Neural cell (in vitro differentiated cells): ENCODE measurements around the gene PCDHB1. TPM values are rescaled to one million over a fixed set of nuclear protein-coding genes. Genes with fewer than 3 reads are reported as not detected.

Experiments
- H2AFZ ChIP-seq: fragments of 200-600, 300-800 bp; sonication (generic), shearing (Covaris generic); 2 replicates; pipeline ENCODE4 v1.6.0; 2014; ENCODE audit warnings: low read depth, mild to moderate bottlenecking, antibody characterized with exemption, low read length, moderate library complexity
- H3F3A ChIP-seq: fragments of 200-600 bp; shearing (Covaris generic); 2 replicates; pipeline ENCODE4 v1.6.1; 2016; ENCODE audit warnings: mild to moderate bottlenecking, moderate library complexity, mixed read lengths, antibody characterized with exemption, low read length; ENCODE audit not compliant: insufficient read depth, poor library complexity, severe bottlenecking
- H3K27ac ChIP-seq: fragments of 200-600, 300-800 bp; sonication (generic), shearing (Covaris generic); 2 replicates; pipeline ENCODE4 v1.5.1; 2014; ENCODE audit warnings: mild to moderate bottlenecking, low read length, moderate library complexity
- H3K27me3 ChIP-seq: fragments of 300-800, 200-600 bp; sonication (generic), shearing (Covaris generic); 2 replicates; pipeline ENCODE4 v1.6.0; 2014; ENCODE audit warnings: mild to moderate bottlenecking, low read depth, low read length, moderate library complexity; ENCODE audit not compliant: insufficient read depth
- H3K36me3 ChIP-seq: fragments of 300-800, 200-600 bp; sonication (generic), shearing (Covaris generic); 2 replicates; pipeline ENCODE4 v1.5.1; 2014; ENCODE audit warnings: mild to moderate bottlenecking, antibody characterized with exemption, low read length, moderate library complexity; ENCODE audit not compliant: insufficient read depth
- H3K4me2 ChIP-seq: fragments of 300-800, 200-600 bp; sonication (generic), shearing (Covaris generic); 2 replicates; pipeline ENCODE4 v1.6.0; 2014; ENCODE audit warnings: mild to moderate bottlenecking, low read length
- H3K4me3 ChIP-seq: fragments of 300-800, 200-600 bp; sonication (generic), shearing (Covaris generic); 2 replicates; pipeline ENCODE4 v1.5.1; 2014; ENCODE audit warnings: mild to moderate bottlenecking, low read length, moderate library complexity
- H3K79me2 ChIP-seq: fragments of 200-600 bp; shearing (Covaris generic); replicated peaks from 2 replicates; pipeline ENCODE4 v1.6.0; 2014; ENCODE audit warnings: mild to moderate bottlenecking, low read length, moderate library complexity; ENCODE audit not compliant: insufficient read depth
- H3K9ac ChIP-seq: fragments of 300-800, 200-600 bp; sonication (generic), shearing (Covaris generic); 2 replicates; pipeline ENCODE4 v1.6.1; 2016; ENCODE audit warnings: mild to moderate bottlenecking, low read length, mixed read lengths
- H3K9me2 ChIP-seq: fragments of 200-600 bp; shearing (Covaris generic); 2 replicates; pipeline ENCODE4 v1.6.1; 2016; ENCODE audit warnings: mild to moderate bottlenecking, low read length, mixed read lengths; ENCODE audit not compliant: insufficient read depth
- H3K9me3 ChIP-seq: fragments of 200-600, 300-800 bp; sonication (generic), shearing (Covaris generic); 2 replicates; pipeline ENCODE4 v1.6.1; 2016; ENCODE audit warnings: mild to moderate bottlenecking, mixed run types, low read length, moderate library complexity, mixed read lengths
- H4K20me1 ChIP-seq: fragments of 200-600 bp; shearing (Covaris generic); 2 replicates; pipeline ENCODE4 v1.6.1; 2016; ENCODE audit warnings: mild to moderate bottlenecking, mixed run types; ENCODE audit not compliant: insufficient read depth
- EP300 ChIP-seq: fragments of 450-650 bp; conservative IDR thresholded peaks from 2 replicates; pipeline ENCODE4 v1.6.1; 2014; ENCODE audit warnings: antibody characterized with exemption, mild to moderate bottlenecking, moderate library complexity; ENCODE audit not compliant: poor library complexity, severe bottlenecking
- EZH2 ChIP-seq: fragments of 200-600, 300-800 bp; shearing (Covaris generic), sonication (generic); IDR thresholded peaks from 2 replicates; pipeline ENCODE4 v1.6.1; 2014; ENCODE audit warnings: antibody characterized with exemption, low read length, borderline replicate concordance, mild to moderate bottlenecking; ENCODE audit not compliant: insufficient read depth, poor library complexity, severe bottlenecking
- MXI1 ChIP-seq: fragments of 450-650 bp; conservative IDR thresholded peaks from 2 replicates; pipeline ENCODE4 v1.6.1; 2014; ENCODE audit warnings: antibody characterized with exemption, mild to moderate bottlenecking; ENCODE audit not compliant: poor library complexity, severe bottlenecking
- POLR2AphosphoS5 ChIP-seq: IDR thresholded peaks from 2 replicates; pipeline ENCODE4 v1.6.1; 2012
- RAD21 ChIP-seq: fragments of 450-650 bp; conservative IDR thresholded peaks from 2 replicates; pipeline ENCODE4 v1.6.1; 2014; ENCODE audit warnings: antibody characterized with exemption, mild to moderate bottlenecking, moderate library complexity
- SMC3 ChIP-seq: fragments of 450-650 bp; conservative IDR thresholded peaks from 2 replicates; pipeline ENCODE4 v1.6.1; 2014; ENCODE audit warnings: antibody characterized with exemption, mild to moderate bottlenecking, moderate library complexity; ENCODE audit not compliant: poor library complexity
- TAF1 ChIP-seq: IDR thresholded peaks from 2 replicates; pipeline ENCODE4 v1.6.1; 2012; ENCODE audit warnings: low read depth
- polyA plus RNA-seq: library from polyadenylated mRNA; depleted of rRNA; stranded (reverse); fragments of >200 nt; gene quantifications from 2 replicates; pipeline ENCODE4 v1.2.3, GENCODE V29; 2014
- TF ChIP-seq, protein P1 (sequence below): IDR thresholded peaks from 2 replicates; pipeline ENCODE4 v1.6.1; 2012; ENCODE audit warnings: borderline replicate concordance
- TF ChIP-seq, protein P2 (sequence below): fragments of 450-650 bp; IDR thresholded peaks from 2 replicates; pipeline ENCODE4 v1.5.1; 2014; ENCODE audit warnings: antibody characterized with exemption, mild to moderate bottlenecking, moderate library complexity; ENCODE audit not compliant: poor library complexity, severe bottlenecking

Gene PCDHB1
- polyA plus RNA-seq, 1 donor from 2014 or later, result 0.10 TPM

DNA sequence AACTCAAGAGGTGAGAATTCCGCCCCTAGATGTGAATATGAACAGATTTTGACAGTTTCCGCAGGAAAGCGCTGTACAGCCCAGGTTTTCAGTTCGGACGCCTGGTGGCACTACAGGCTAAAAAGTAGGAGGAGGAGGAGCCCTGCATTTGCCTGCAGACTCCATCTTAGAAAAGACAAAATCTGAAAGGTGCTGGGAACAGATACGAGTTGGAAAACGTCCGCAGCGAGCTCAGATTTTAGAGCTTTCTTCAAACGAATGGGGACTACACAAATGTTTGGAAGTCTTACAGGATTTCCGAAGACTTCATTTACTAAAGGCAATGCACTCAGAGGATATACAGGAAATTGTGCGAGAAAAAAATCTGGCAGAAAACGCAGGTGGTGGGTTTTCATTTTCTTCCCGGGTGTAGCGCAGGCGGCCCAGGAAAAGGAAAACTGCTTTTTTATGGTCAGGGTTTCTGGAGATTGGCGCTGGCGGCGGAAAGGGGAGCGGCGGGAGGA lies 33.4 kb downstream of the PCDHB1 start:
- Histone ChIP-seq H3K27ac (no peak overlapping the region), H4K20me1 (no peaks in the 10 kb centered on the region), H2AFZ (no peak overlapping the region), H3K36me3 (no peaks in the 10 kb centered on the region), H3K79me2 (no peaks in the 10 kb centered on the region), H3F3A (no peaks in the 10 kb centered on the region), H3K4me2 (no peak overlapping the region), H3K9me2 (no peaks in the 10 kb centered on the region), H3K9me3 (no peaks in the 10 kb centered on the region), H3K27me3 (no peaks in the 10 kb centered on the region), H3K9ac (no peak overlapping the region), H3K4me3 (peak overlapping the region; percentile 48)
- no peak for TF ChIP-seq EZH2
- no peak for TF ChIP-seq TAF1
- TF ChIP-seq, protein P1, sequence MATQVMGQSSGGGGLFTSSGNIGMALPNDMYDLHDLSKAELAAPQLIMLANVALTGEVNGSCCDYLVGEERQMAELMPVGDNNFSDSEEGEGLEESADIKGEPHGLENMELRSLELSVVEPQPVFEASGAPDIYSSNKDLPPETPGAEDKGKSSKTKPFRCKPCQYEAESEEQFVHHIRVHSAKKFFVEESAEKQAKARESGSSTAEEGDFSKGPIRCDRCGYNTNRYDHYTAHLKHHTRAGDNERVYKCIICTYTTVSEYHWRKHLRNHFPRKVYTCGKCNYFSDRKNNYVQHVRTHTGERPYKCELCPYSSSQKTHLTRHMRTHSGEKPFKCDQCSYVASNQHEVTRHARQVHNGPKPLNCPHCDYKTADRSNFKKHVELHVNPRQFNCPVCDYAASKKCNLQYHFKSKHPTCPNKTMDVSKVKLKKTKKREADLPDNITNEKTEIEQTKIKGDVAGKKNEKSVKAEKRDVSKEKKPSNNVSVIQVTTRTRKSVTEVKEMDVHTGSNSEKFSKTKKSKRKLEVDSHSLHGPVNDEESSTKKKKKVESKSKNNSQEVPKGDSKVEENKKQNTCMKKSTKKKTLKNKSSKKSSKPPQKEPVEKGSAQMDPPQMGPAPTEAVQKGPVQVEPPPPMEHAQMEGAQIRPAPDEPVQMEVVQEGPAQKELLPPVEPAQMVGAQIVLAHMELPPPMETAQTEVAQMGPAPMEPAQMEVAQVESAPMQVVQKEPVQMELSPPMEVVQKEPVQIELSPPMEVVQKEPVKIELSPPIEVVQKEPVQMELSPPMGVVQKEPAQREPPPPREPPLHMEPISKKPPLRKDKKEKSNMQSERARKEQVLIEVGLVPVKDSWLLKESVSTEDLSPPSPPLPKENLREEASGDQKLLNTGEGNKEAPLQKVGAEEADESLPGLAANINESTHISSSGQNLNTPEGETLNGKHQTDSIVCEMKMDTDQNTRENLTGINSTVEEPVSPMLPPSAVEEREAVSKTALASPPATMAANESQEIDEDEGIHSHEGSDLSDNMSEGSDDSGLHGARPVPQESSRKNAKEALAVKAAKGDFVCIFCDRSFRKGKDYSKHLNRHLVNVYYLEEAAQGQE, result no peak
- TF ChIP-seq POLR2AphosphoS5, result no peak
- TF ChIP-seq, protein P2, sequence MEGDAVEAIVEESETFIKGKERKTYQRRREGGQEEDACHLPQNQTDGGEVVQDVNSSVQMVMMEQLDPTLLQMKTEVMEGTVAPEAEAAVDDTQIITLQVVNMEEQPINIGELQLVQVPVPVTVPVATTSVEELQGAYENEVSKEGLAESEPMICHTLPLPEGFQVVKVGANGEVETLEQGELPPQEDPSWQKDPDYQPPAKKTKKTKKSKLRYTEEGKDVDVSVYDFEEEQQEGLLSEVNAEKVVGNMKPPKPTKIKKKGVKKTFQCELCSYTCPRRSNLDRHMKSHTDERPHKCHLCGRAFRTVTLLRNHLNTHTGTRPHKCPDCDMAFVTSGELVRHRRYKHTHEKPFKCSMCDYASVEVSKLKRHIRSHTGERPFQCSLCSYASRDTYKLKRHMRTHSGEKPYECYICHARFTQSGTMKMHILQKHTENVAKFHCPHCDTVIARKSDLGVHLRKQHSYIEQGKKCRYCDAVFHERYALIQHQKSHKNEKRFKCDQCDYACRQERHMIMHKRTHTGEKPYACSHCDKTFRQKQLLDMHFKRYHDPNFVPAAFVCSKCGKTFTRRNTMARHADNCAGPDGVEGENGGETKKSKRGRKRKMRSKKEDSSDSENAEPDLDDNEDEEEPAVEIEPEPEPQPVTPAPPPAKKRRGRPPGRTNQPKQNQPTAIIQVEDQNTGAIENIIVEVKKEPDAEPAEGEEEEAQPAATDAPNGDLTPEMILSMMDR, result no peak
- TF ChIP-seq SMC3, result peak; percentile 18
- no peak for TF ChIP-seq MXI1
- no peak for TF ChIP-seq EP300
- TF ChIP-seq RAD21, result peak; percentile 41

DNA sequence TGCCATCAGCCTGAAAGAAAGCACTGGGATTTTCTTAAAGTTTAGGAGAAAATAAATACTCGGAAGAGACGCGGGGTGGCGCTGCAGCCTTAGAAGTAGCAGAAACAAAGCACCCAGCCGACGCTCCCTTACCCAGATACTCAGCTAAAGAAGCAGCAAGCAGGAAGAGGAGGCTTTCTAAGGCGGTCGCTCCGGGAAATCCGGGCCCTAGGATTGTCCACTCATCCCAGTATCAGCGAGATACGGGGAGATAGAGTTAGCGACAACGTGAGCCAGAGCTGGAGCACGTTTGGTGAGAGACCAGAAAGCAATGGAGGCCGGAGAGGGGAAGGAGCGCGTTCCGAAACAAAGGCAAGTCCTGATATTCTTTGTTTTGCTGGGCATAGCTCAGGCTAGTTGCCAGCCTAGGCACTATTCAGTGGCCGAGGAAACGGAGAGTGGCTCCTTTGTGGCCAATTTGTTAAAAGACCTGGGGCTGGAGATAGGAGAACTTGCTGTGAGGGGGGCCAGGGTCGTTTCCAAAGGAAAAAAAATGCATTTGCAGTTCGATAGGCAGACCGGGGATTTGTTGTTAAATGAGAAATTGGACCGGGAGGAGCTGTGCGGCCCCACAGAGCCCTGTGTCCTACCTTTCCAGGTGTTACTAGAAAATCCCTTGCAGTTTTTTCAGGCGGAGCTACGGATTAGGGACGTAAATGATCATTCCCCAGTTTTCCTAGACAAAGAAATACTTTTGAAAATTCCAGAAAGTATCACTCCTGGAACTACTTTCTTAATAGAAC lies 43.5 kb downstream of the PCDHB1 start, which contains the start of gene PCDHB2:
PCDHB2 (plus strand) TSS at position 135 of the 782 bp plus-strand sequence; CDS start at position 311, 176 bp downstream.
- peak; percentile 91 for TF ChIP-seq POLR2AphosphoS5
- peak; percentile 81 for TF ChIP-seq SMC3
- peak; percentile 87 for TF ChIP-seq RAD21
- no peak for TF ChIP-seq EP300
- TF ChIP-seq EZH2, result no peak
- peak; percentile 94 for TF ChIP-seq TAF1
- no peak for TF ChIP-seq MXI1
- TF ChIP-seq, protein P2, result peak; percentile 90
- TF ChIP-seq, protein P1, result peak; percentile 91
- Histone ChIP-seq H3K4me2 (peak within 1 kb of the TSS; percentile 56), H3K36me3 (peaks cover 16% of the 10 kb centered on the region), H3K9ac (peak within 1 kb of the TSS; percentile 92), H3K9me3 (peaks cover 16% of the 10 kb centered on the region), H3K9me2 (no peaks in the 10 kb centered on the region), H3K79me2 (peaks cover 38% of the 10 kb centered on the region), H3K4me3 (peak within 1 kb of the TSS; percentile 74), H4K20me1 (no peaks in the 10 kb centered on the region), H3K27ac (peak within 1 kb of the TSS; percentile 97), H3F3A (peaks cover 4% of the 10 kb centered on the region), H3K27me3 (no peaks in the 10 kb centered on the region), H2AFZ (peak within 1 kb of the TSS; percentile 35)
